Activated naive CD4-positive, alpha-beta T cell treated with anti-CD3 and anti-CD28 coated beads, Interleukin-2, amount 50 U/mL, for 24 hours (primary cell): ENCODE results near the gene DSC3.
"Not testable (repeated sequence)": the region's sequence is repeated elsewhere in the genome, so short reads cannot be mapped to it uniquely, and the experiment has no call there.

Source experiments
- H3K27ac Mint-ChIP-seq: one replicate; pipeline ENCODE4 v1.8.0; 2021; ENCODE audit warnings: mild to moderate bottlenecking, mixed read lengths
- H3K27me3 Mint-ChIP-seq: one replicate; pipeline ENCODE4 v1.8.0; 2021; ENCODE audit warnings: mixed read lengths
- H3K36me3 Mint-ChIP-seq: one replicate; pipeline ENCODE4 v1.8.0; 2021; ENCODE audit warnings: mixed read lengths
- H3K4me1 Mint-ChIP-seq: one replicate; pipeline ENCODE4 v1.8.0; 2021; ENCODE audit warnings: mixed read lengths
- H3K4me3 Mint-ChIP-seq: one replicate; pipeline ENCODE4 v1.8.0; 2021; ENCODE audit warnings: mild to moderate bottlenecking, mixed read lengths
- H3K9me3 Mint-ChIP-seq: one replicate; pipeline ENCODE4 v1.8.0; 2021; ENCODE audit warnings: mixed read lengths

DSC3 gene

GRCh38 chr18:31010601-31011000 is 31.9 kb downstream of the DSC3 start:
- no peak overlapping the region for H3K27ac Mint-ChIP-seq

GRCh38 chr18:30999887-31000628 is 42.5 kb downstream of the DSC3 start:
- Mint-ChIP-seq H3K27me3 (no peaks in the 10 kb centered on the region), H3K9me3 (no peaks in the 10 kb centered on the region), H3K4me3 (no peak overlapping the region), H3K27ac (no peak overlapping the region), H3K4me1 (no peaks in the 10 kb centered on the region), H3K36me3 (no peaks in the 10 kb centered on the region)

More at GRCh38 chr18:31010601-31011000, 31.9 kb downstream of the DSC3 start:
- Mint-ChIP-seq H3K4me1 (no peaks in the 10 kb centered on the region), H3K36me3 (no peaks in the 10 kb centered on the region), H3K27me3 (no peaks in the 10 kb centered on the region), H3K4me3 (no peak overlapping the region), H3K9me3 (no peaks in the 10 kb centered on the region)

GRCh38 chr18:30999186-30999585 is 43.4 kb downstream of the DSC3 start:
- Mint-ChIP-seq H3K4me1 (no peaks in the 10 kb centered on the region), H3K27me3 (no peaks in the 10 kb centered on the region), H3K27ac (no peak overlapping the region), H3K9me3 (no peaks in the 10 kb centered on the region), H3K4me3 (no peak overlapping the region), H3K36me3 (no peaks in the 10 kb centered on the region)

GRCh38 chr18:30997223-30997622 is 45.3 kb downstream of the DSC3 start:
- H3K9me3 Mint-ChIP-seq: no peaks in the 10 kb centered on the region
- no peaks in the 10 kb centered on the region for H3K4me1 Mint-ChIP-seq
- H3K27me3 Mint-ChIP-seq: no peaks in the 10 kb centered on the region
- no peak overlapping the region for H3K4me3 Mint-ChIP-seq
- H3K27ac Mint-ChIP-seq: no peak overlapping the region
- no peaks in the 10 kb centered on the region for H3K36me3 Mint-ChIP-seq

GRCh38 chr18:30992231-30992630 is 50.3 kb downstream of the DSC3 start:
- Mint-ChIP-seq H3K4me3 (no peak overlapping the region), H3K9me3 (peaks cover 4% of the 10 kb centered on the region), H3K36me3 (no peaks in the 10 kb centered on the region), H3K27me3 (peaks cover 2% of the 10 kb centered on the region), H3K4me1 (no peaks in the 10 kb centered on the region), H3K27ac (no peak overlapping the region)

GRCh38 chr18:30991397-30991796 is 51.1 kb downstream of the DSC3 start:
- Mint-ChIP-seq H3K27me3 (peaks cover 2% of the 10 kb centered on the region), H3K9me3 (peaks cover 4% of the 10 kb centered on the region), H3K4me1 (no peaks in the 10 kb centered on the region), H3K36me3 (no peaks in the 10 kb centered on the region), H3K4me3 (no peak overlapping the region), H3K27ac (no peak overlapping the region)

GRCh38 chr18:30989141-30989540 is 53.4 kb downstream of the DSC3 start:
- peaks cover 4% of the 10 kb centered on the region for H3K9me3 Mint-ChIP-seq
- H3K27me3 Mint-ChIP-seq: peaks cover 2% of the 10 kb centered on the region
- H3K4me3 Mint-ChIP-seq: no peak overlapping the region
- H3K36me3 Mint-ChIP-seq: no peaks in the 10 kb centered on the region
- no peaks in the 10 kb centered on the region for H3K4me1 Mint-ChIP-seq
- no peak overlapping the region for H3K27ac Mint-ChIP-seq

- Mint-ChIP-seq H3K9me3 (peaks cover 4% of the 10 kb centered on the region), H3K27me3 (peaks cover 2% of the 10 kb centered on the region), H3K4me1 (no peaks in the 10 kb centered on the region), H3K27ac (no peak overlapping the region), H3K36me3 (no peaks in the 10 kb centered on the region), H3K4me3 (no peak overlapping the region)
Observed at GRCh38 chr18:30988440-30988839, 54.1 kb downstream of the DSC3 start.

GRCh38 chr18:30987467-30988241 is 54.9 kb downstream of the DSC3 start:
- H3K27me3 Mint-ChIP-seq: peaks cover 2% of the 10 kb centered on the region
- H3K4me1 Mint-ChIP-seq: no peaks in the 10 kb centered on the region
- no peak overlapping the region for H3K27ac Mint-ChIP-seq
- peaks cover 4% of the 10 kb centered on the region for H3K9me3 Mint-ChIP-seq
- H3K36me3 Mint-ChIP-seq: no peaks in the 10 kb centered on the region
- no peak overlapping the region for H3K4me3 Mint-ChIP-seq

GRCh38 chr18:30985753-30986152 is 56.8 kb downstream of the DSC3 start:
- Mint-ChIP-seq H3K4me1 (no peaks in the 10 kb centered on the region), H3K27ac (no peak overlapping the region), H3K36me3 (no peaks in the 10 kb centered on the region), H3K9me3 (peaks cover 4% of the 10 kb centered on the region), H3K27me3 (peaks cover 2% of the 10 kb centered on the region), H3K4me3 (no peak overlapping the region)

GRCh38 chr18:30982285-30982992 is 60.1 kb downstream of the DSC3 start:
- H3K9me3 Mint-ChIP-seq: no peaks in the 10 kb centered on the region
- no peaks in the 10 kb centered on the region for H3K4me1 Mint-ChIP-seq
- H3K27ac Mint-ChIP-seq: no peak overlapping the region
- H3K4me3 Mint-ChIP-seq: no peak overlapping the region
- no peaks in the 10 kb centered on the region for H3K36me3 Mint-ChIP-seq
- no peaks in the 10 kb centered on the region for H3K27me3 Mint-ChIP-seq

- H3K27me3 Mint-ChIP-seq, H3K4me3 Mint-ChIP-seq, H3K36me3 Mint-ChIP-seq, H3K4me1 Mint-ChIP-seq, H3K9me3 Mint-ChIP-seq, H3K27ac Mint-ChIP-seq: not testable (repeated sequence)
Observed at GRCh38 chr18:30978091-30978490, 64.5 kb downstream of the DSC3 start.

GRCh38 chr18:30971338-30971956 is 71.1 kb downstream of the DSC3 start:
- no peaks in the 10 kb centered on the region for H3K9me3 Mint-ChIP-seq
- no peaks in the 10 kb centered on the region for H3K4me1 Mint-ChIP-seq
- no peak overlapping the region for H3K27ac Mint-ChIP-seq
- H3K4me3 Mint-ChIP-seq: no peak overlapping the region
- no peaks in the 10 kb centered on the region for H3K27me3 Mint-ChIP-seq
- H3K36me3 Mint-ChIP-seq: no peaks in the 10 kb centered on the region

- Mint-ChIP-seq H3K4me3 (no peak overlapping the region), H3K27me3 (no peaks in the 10 kb centered on the region), H3K27ac (no peak overlapping the region), H3K9me3 (no peaks in the 10 kb centered on the region), H3K36me3 (no peaks in the 10 kb centered on the region), H3K4me1 (no peaks in the 10 kb centered on the region)
Observed at GRCh38 chr18:30970196-30970816, 72.2 kb downstream of the DSC3 start.

GRCh38 chr18:30969670-30970170 is 72.8 kb downstream of the DSC3 start:
- Mint-ChIP-seq H3K9me3 (no peaks in the 10 kb centered on the region), H3K4me3 (no peak overlapping the region), H3K36me3 (no peaks in the 10 kb centered on the region), H3K27ac (no peak overlapping the region), H3K4me1 (no peaks in the 10 kb centered on the region), H3K27me3 (no peaks in the 10 kb centered on the region)
